Astrocyte (in vitro differentiated cells and primary cell): ENCODE results near the gene RNF157. TPM values are rescaled to one million over a fixed set of nuclear protein-coding genes. Genes with fewer than 3 reads are reported as not detected.

Source experiments
- DNase-seq: peaks from one replicate; pipeline ENCODE4 v3.0.0-alpha.2; 2010; ENCODE audit warnings: low read depth
- FAIRE-seq: peaks from 2 replicates; lab custom pipeline; 2011; peaks lifted over from hg19 to GRCh38; lab: Jason Lieb, UNC
- H2AFZ ChIP-seq: 2 replicates; pipeline ENCODE4 v1.6.0; 2012; ENCODE audit warnings: low read depth, low read length, inconsistent platforms
- H3K27ac ChIP-seq: 2 replicates; pipeline ENCODE4 v1.5.1; 2011; ENCODE audit warnings: low read depth, low read length, inconsistent platforms
- H3K27me3 ChIP-seq: 2 replicates; pipeline ENCODE4 v1.6.0; 2011; ENCODE audit warnings: low read length, inconsistent platforms; ENCODE audit not compliant: insufficient read depth
- H3K36me3 ChIP-seq: 2 replicates; pipeline ENCODE4 v1.5.1; 2011; ENCODE audit warnings: low read length, inconsistent platforms; ENCODE audit not compliant: insufficient read depth
- H3K4me1 ChIP-seq: 2 replicates; pipeline ENCODE4 v1.5.1; 2011; ENCODE audit warnings: low read length, inconsistent platforms; ENCODE audit not compliant: insufficient read depth
- H3K4me2 ChIP-seq: 2 replicates; pipeline ENCODE4 v1.6.0; 2012; ENCODE audit warnings: low read length, inconsistent platforms
- H3K4me3 ChIP-seq: 2 replicates; pipeline ENCODE4 v1.5.1; 2011; ENCODE audit warnings: low read depth, mild to moderate bottlenecking, low read length, inconsistent platforms; ENCODE audit not compliant: insufficient read depth
- H3K79me2 ChIP-seq: 2 replicates; pipeline ENCODE4 v1.6.0; 2012; ENCODE audit warnings: mild to moderate bottlenecking, low read length, inconsistent platforms; ENCODE audit not compliant: insufficient read depth
- H3K9ac ChIP-seq: 2 replicates; pipeline ENCODE4 v1.6.0; 2012; ENCODE audit warnings: mild to moderate bottlenecking, low read length, inconsistent platforms
- H3K9me3 ChIP-seq: 2 replicates; pipeline ENCODE4 v1.5.1; 2012; ENCODE audit warnings: low read depth, mild to moderate bottlenecking, low read length, inconsistent platforms; ENCODE audit not compliant: insufficient read depth
- H4K20me1 ChIP-seq: 2 replicates; pipeline ENCODE4 v1.6.0; 2012; ENCODE audit warnings: low read length, inconsistent platforms; ENCODE audit not compliant: insufficient read depth
- H3K27ac Mint-ChIP-seq: one replicate; pipeline ENCODE4 v1.8.0; 2021; ENCODE audit warnings: mild to moderate bottlenecking, mixed read lengths; ENCODE audit not compliant: unreplicated experiment
- H3K27me3 Mint-ChIP-seq: one replicate; pipeline ENCODE4 v1.8.0; 2021; ENCODE audit warnings: low read depth, mixed read lengths; ENCODE audit not compliant: unreplicated experiment
- H3K36me3 Mint-ChIP-seq: one replicate; pipeline ENCODE4 v1.8.0; 2021; ENCODE audit warnings: low read depth, mixed read lengths; ENCODE audit not compliant: unreplicated experiment
- H3K4me1 Mint-ChIP-seq: one replicate; pipeline ENCODE4 v1.8.0; 2021; ENCODE audit warnings: low read depth, mixed read lengths; ENCODE audit not compliant: unreplicated experiment
- H3K4me3 Mint-ChIP-seq: one replicate; pipeline ENCODE4 v1.8.0; 2021; ENCODE audit warnings: mild to moderate bottlenecking, moderate library complexity, mixed read lengths; ENCODE audit not compliant: unreplicated experiment
- H3K9me3 Mint-ChIP-seq: one replicate; pipeline ENCODE4 v1.8.0; 2021; ENCODE audit warnings: mild to moderate bottlenecking, mixed read lengths; ENCODE audit not compliant: unreplicated experiment
- EZH2 ChIP-seq: IDR thresholded peaks from 2 replicates; pipeline ENCODE4 v1.6.1; 2012; ENCODE audit warnings: mild to moderate bottlenecking, low read length, inconsistent platforms; ENCODE audit not compliant: insufficient read depth
- total RNA-seq: library from RNA; stranded (reverse); gene quantifications from 2 replicates; pipeline ENCODE4 v1.2.1, GENCODE V29; 2021
- TF ChIP-seq, protein P1 (sequence below): IDR thresholded peaks from 2 replicates; pipeline ENCODE4 v1.5.1; 2011; ENCODE audit warnings: low read depth, mild to moderate bottlenecking, inconsistent platforms, low read length, moderate library complexity; ENCODE audit not compliant: insufficient read depth

RNF157 gene
- total RNA-seq, 1 donor from 2014 or later, result 1.4 TPM

DNA sequence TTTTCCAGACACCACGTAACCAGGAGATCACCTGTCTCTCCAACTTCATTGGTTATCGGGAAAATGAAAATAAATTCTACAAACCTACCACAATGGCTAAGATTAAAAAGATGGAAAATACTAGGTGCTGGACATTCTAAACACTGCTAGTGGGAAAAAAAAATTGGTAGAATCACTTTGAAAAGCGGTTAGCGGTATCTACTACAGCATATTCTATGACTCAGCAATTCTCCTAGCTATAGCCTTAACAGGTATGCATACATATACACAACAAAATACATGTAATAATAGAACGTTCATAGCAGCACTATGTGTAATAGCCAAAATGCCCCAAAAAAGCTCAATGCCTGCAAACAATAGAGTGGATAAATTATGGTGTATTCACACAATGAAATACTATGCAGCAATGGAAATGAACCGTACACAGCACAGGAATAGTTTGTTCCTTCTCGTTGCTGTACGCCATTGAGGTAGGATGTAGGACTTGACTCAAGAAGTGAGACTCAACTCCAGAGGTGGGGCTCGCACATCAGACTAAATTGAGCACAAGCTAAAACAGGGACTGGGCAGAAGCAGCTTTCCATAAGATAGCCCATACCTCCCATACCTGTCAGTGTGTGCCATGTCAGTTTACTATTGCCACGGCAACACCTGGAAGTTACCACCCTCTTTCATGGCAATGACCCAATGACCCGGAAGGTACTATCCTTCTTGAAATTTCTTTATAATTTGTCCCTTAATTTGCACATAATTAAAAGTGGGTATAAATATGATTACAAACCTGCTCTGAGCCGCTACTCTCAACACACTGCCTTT lies 44.8 kb downstream of the RNF157 start:
- no peaks in the 10 kb centered on the region for H3K36me3 ChIP-seq
- no peaks in the 10 kb centered on the region for H3K27me3 ChIP-seq
- H3K9me3 Mint-ChIP-seq, result no peaks in the 10 kb centered on the region
- no peaks in the 10 kb centered on the region for H3K36me3 Mint-ChIP-seq
- DNase-seq, result no peak
- no peak overlapping the region for H2AFZ ChIP-seq
- H3K27me3 Mint-ChIP-seq, result peaks cover 9% of the 10 kb centered on the region
- no peaks in the 10 kb centered on the region for H3K9me3 ChIP-seq
- FAIRE-seq, result no peak
- no peak overlapping the region for H3K9ac ChIP-seq
- TF ChIP-seq, protein P1, sequence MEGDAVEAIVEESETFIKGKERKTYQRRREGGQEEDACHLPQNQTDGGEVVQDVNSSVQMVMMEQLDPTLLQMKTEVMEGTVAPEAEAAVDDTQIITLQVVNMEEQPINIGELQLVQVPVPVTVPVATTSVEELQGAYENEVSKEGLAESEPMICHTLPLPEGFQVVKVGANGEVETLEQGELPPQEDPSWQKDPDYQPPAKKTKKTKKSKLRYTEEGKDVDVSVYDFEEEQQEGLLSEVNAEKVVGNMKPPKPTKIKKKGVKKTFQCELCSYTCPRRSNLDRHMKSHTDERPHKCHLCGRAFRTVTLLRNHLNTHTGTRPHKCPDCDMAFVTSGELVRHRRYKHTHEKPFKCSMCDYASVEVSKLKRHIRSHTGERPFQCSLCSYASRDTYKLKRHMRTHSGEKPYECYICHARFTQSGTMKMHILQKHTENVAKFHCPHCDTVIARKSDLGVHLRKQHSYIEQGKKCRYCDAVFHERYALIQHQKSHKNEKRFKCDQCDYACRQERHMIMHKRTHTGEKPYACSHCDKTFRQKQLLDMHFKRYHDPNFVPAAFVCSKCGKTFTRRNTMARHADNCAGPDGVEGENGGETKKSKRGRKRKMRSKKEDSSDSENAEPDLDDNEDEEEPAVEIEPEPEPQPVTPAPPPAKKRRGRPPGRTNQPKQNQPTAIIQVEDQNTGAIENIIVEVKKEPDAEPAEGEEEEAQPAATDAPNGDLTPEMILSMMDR, result no peak
- no peaks in the 10 kb centered on the region for H3K4me1 ChIP-seq
- H4K20me1 ChIP-seq, result no peaks in the 10 kb centered on the region
- no peak overlapping the region for H3K4me3 ChIP-seq
- no peak overlapping the region for H3K27ac Mint-ChIP-seq
- H3K27ac ChIP-seq, result no peak overlapping the region
- H3K4me1 Mint-ChIP-seq, result peaks cover 3% of the 10 kb centered on the region
- no peaks in the 10 kb centered on the region for H3K79me2 ChIP-seq
- no peak overlapping the region for H3K4me2 ChIP-seq
- no peak overlapping the region for H3K4me3 Mint-ChIP-seq

DNA sequence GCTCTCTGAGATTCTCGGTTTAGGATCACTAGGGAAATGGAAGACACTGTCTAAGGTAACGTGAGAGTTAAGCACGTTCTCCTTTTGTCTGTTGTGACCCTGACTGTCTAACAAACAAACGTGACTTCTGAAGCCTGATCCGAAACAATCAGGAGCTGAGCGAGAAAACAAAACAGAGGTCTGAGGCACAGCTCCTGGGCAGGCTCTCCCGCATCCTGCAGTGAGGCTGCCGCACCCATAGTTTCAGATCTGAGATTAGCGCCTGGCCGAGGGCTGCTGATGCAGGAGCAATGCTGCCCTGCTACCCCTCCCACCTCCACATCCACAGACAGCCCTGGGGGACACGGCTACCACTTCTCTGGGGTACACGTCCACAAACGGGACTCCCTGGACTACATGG lies 46.7 kb downstream of the RNF157 start:
- H3K36me3 Mint-ChIP-seq, result no peaks in the 10 kb centered on the region
- Histone ChIP-seq H3K4me3 (no peak overlapping the region), H3K4me2 (no peak overlapping the region), H3K4me1 (no peaks in the 10 kb centered on the region), H3K9me3 (no peaks in the 10 kb centered on the region), H3K27ac (no peak overlapping the region), H3K79me2 (no peaks in the 10 kb centered on the region), H3K36me3 (no peaks in the 10 kb centered on the region), H3K9ac (no peak overlapping the region), H4K20me1 (no peaks in the 10 kb centered on the region), H2AFZ (no peak overlapping the region), H3K27me3 (peaks cover 2% of the 10 kb centered on the region)
- H3K27ac Mint-ChIP-seq, result no peak overlapping the region
- H3K9me3 Mint-ChIP-seq, result no peaks in the 10 kb centered on the region
- H3K4me1 Mint-ChIP-seq, result no peaks in the 10 kb centered on the region
- H3K27me3 Mint-ChIP-seq, result peaks cover 12% of the 10 kb centered on the region
- H3K4me3 Mint-ChIP-seq, result no peak overlapping the region
- no peak for DNase-seq
- FAIRE-seq, result no peak
- TF ChIP-seq, protein P1, result no peak
- TF ChIP-seq EZH2, result no peak

DNA sequence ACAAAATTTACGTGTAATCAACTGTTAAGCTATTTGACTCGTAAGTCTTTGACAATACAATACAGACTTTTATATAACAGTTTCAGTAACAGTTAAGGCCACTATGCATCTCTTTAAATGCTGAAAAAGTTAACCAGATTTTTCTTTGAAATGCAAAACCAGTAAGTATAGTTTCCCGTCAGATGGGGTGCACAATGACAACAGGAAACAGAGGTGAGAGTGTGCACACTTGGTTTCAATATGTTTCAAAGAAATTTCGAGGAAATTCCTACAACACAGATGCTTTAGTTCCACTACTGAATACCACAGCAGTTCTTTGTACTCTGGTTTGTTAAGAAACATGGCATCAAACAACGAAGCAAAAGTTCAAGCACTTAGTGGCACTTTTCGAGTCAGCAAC lies 48.4 kb downstream of the RNF157 start:
- Mint-ChIP-seq H3K27me3 (peaks cover 15% of the 10 kb centered on the region), H3K27ac (no peak overlapping the region), H3K4me3 (no peak overlapping the region), H3K9me3 (no peaks in the 10 kb centered on the region), H3K36me3 (no peaks in the 10 kb centered on the region), H3K4me1 (no peaks in the 10 kb centered on the region)
- DNase-seq, result no peak
- H2AFZ ChIP-seq, result no peak overlapping the region
- no peaks in the 10 kb centered on the region for H3K9me3 ChIP-seq
- no peak overlapping the region for H3K9ac ChIP-seq
- H3K4me2 ChIP-seq, result no peak overlapping the region
- H4K20me1 ChIP-seq, result no peaks in the 10 kb centered on the region
- no peak overlapping the region for H3K4me3 ChIP-seq
- no peaks in the 10 kb centered on the region for H3K79me2 ChIP-seq
- FAIRE-seq, result no peak
- no peaks in the 10 kb centered on the region for H3K4me1 ChIP-seq
- H3K27me3 ChIP-seq, result peaks cover 5% of the 10 kb centered on the region
- no peak overlapping the region for H3K27ac ChIP-seq
- no peak for TF ChIP-seq EZH2
- TF ChIP-seq, protein P1, result no peak
- H3K36me3 ChIP-seq, result no peaks in the 10 kb centered on the region
